OCI-LY3 (cell line): ENCODE measurements around the gene NAPB.

Source experiments
- CTCF ChIP-seq: fragments of 200-600, 300-600 bp; sonication (generic); IDR thresholded peaks from 2 replicates; pipeline ENCODE4 v1.5.1; 2014; ENCODE audit warnings: antibody characterized with exemption, low read length, low read depth
- EZH2phosphoT487 ChIP-seq: fragments of 200-600 bp; shearing (Covaris generic); IDR thresholded peaks from 2 replicates; pipeline ENCODE4 v1.6.1; 2018; ENCODE audit warnings: antibody characterized with exemption, mixed run types, low read depth

- TF ChIP-seq CTCF, result no peak
- no peak for TF ChIP-seq EZH2phosphoT487
Observed at GRCh38 chr20:23438661-23439060, 17.4 kb upstream of the NAPB start.
